Mucosa of descending colon (tissue), 3 donors: ENCODE results near the gene PRKAR1A. TPM values are rescaled to one million over a fixed set of nuclear protein-coding genes. Genes with fewer than 3 reads are reported as not detected.

Experiments
- ATAC-seq: fragments of 200-7000 bp; cut with Tn5 transposase; one replicate; pipeline ENCODE4 v1.9.1; 2020; ENCODE audit warnings: mild to moderate bottlenecking, moderate library complexity
- DNase-seq, 3 donors: peaks; one replicate each; pipeline ENCODE4 v3.0.0-alpha.2; 2020
- H3K36me3 ChIP-seq: fragments of 200-600 bp; one replicate; pipeline ENCODE4 v1.8.0; 2021; ENCODE audit warnings: low read depth, mild to moderate bottlenecking
- H3K4me1 ChIP-seq: fragments of 200-600 bp; one replicate; pipeline ENCODE4 v1.8.0; 2021; ENCODE audit warnings: low read depth, mild to moderate bottlenecking
- H3K4me3 ChIP-seq: fragments of 200-600 bp; one replicate; pipeline ENCODE4 v1.8.0; 2021; ENCODE audit warnings: mild to moderate bottlenecking
- H3K9me3 ChIP-seq: fragments of 200-600 bp; one replicate; pipeline ENCODE4 v1.8.0; 2021; ENCODE audit warnings: mild to moderate bottlenecking
- intact Hi-C, 2 donors: fragments of 100-400 bp; cut with DNase I in 1 of 2; cut with micrococcal nuclease in 1 of 2; formaldehyde crosslinking; loops; one replicate each; pipeline versions ENCODE4 v1.11.0 to v1.11.1; 2022; cut with DNase I, micrococcal nuclease
- total RNA-seq, 3 donors: library from RNA; stranded (reverse); fragmentation: NEBNext Ultra II Directional in 2 of 3; extraction: Animal tissue kit (Norgen Biotek cat#: 25700) in 2 of 3; gene quantifications; one replicate each; pipeline versions ENCODE4 v1.2.1 to v1.2.4, GENCODE V29; 2021 to 2023
- TF ChIP-seq, protein P1 (sequence below): fragments of 200-600 bp; IDR thresholded peaks from one replicate; pipeline ENCODE4 v1.8.0; 2022; ENCODE audit warnings: antibody characterized with exemption, mild to moderate bottlenecking
- donor health status: DM: no; HTN: no; CAD: no; lungs with moderate emphysema.
- donor health status: DM: no; HTN: no; CAD: no.
- donor health status: DM: no; HTN: yes; CAD: no.

The PRKAR1A gene
- total RNA-seq, 3 donors from 2014 or later: 132 to 238 (median 147) TPM

DNA sequence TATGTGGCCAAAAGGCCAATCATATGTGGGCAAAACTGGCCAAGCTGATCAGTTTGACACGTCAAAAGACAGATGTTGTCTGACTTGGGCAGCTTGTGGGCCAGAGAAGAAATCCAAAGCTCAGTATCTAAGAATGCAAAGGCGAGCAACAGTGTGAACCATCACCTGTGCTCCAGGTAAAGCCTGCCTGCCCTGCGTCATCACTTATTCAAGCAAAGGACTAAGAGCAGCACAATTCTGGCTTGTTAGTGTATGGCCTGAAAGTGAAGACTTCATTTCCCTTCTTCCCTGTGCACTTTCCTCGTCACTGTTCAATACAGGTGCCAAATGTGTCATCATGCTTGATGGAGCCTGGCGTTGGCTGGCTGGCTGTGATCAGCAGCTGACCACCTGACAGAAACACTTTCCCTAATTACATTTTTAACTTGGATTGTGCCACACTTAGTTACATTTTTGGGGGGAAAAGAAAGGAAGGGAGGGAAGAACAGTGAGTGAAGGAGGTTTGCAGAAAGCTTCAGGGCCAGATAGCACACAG, 84.2 kb downstream of the PRKAR1A start:
- ATAC-seq: no peak

DNA sequence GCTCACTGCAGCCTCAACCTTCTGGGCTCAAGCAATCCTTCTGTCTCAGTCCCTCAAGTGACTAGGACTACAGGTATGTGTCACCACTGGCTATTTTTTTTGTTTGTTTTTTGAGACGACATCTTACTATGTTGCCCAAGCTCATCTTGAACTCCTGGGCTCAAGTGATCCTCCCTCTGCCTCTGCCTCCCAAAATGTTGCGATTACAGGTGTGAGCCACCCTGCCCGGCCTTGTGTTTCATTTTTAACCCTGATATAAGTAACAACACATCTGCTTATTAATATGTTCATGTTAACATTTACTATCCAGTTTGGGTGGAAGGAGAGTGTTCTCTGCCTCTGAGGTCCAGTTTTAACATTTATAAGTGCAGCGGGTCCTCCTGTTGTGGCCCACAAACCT, 85.8 kb downstream of the PRKAR1A start:
- TF ChIP-seq, protein P1, sequence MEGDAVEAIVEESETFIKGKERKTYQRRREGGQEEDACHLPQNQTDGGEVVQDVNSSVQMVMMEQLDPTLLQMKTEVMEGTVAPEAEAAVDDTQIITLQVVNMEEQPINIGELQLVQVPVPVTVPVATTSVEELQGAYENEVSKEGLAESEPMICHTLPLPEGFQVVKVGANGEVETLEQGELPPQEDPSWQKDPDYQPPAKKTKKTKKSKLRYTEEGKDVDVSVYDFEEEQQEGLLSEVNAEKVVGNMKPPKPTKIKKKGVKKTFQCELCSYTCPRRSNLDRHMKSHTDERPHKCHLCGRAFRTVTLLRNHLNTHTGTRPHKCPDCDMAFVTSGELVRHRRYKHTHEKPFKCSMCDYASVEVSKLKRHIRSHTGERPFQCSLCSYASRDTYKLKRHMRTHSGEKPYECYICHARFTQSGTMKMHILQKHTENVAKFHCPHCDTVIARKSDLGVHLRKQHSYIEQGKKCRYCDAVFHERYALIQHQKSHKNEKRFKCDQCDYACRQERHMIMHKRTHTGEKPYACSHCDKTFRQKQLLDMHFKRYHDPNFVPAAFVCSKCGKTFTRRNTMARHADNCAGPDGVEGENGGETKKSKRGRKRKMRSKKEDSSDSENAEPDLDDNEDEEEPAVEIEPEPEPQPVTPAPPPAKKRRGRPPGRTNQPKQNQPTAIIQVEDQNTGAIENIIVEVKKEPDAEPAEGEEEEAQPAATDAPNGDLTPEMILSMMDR: no peak
- no peaks in the 10 kb centered on the region for H3K9me3 ChIP-seq
- intact Hi-C loops: no loop called here
- DNase-seq (no peak), ATAC-seq (no peak)
- H3K4me3 ChIP-seq: no peak overlapping the region
- no peaks in the 10 kb centered on the region for H3K36me3 ChIP-seq
- H3K4me1 ChIP-seq: peaks cover 17% of the 10 kb centered on the region

More for the DNA sequence above, 84.2 kb downstream of the PRKAR1A start:
- Histone ChIP-seq H3K4me1 (peaks cover 15% of the 10 kb centered on the region), H3K9me3 (no peaks in the 10 kb centered on the region), H3K36me3 (no peaks in the 10 kb centered on the region), H3K4me3 (no peak overlapping the region)
- intact Hi-C loops: no loop called here
- no peak for DNase-seq
- TF ChIP-seq, protein P1: no peak

DNA sequence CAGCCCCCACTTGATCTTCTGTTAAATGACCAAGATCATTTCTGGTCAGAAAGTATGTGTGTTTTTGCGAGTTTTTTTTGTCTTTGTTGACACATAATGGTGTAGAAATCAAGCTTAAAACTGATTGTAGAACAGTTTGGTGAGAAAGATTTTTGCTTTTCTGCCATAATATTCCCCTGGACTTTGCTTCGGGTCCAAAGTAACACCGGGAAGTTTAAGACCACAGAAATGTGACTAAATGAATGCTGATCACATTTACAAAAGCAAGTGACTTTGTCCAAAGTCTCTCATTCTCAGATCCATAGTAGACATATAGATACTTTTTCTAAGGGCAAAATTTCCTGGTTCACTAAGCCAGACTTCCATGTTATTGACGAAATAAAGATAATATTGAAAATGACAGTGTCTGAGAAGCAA, 86.3 kb downstream of the PRKAR1A start:
- no peak for DNase-seq
- no peak for ATAC-seq
- Histone ChIP-seq H3K9me3 (no peaks in the 10 kb centered on the region), H3K4me1 (peaks cover 17% of the 10 kb centered on the region), H3K36me3 (no peaks in the 10 kb centered on the region), H3K4me3 (no peak overlapping the region)
- TF ChIP-seq, protein P1: no peak
- intact Hi-C loops: no loop called here

DNA sequence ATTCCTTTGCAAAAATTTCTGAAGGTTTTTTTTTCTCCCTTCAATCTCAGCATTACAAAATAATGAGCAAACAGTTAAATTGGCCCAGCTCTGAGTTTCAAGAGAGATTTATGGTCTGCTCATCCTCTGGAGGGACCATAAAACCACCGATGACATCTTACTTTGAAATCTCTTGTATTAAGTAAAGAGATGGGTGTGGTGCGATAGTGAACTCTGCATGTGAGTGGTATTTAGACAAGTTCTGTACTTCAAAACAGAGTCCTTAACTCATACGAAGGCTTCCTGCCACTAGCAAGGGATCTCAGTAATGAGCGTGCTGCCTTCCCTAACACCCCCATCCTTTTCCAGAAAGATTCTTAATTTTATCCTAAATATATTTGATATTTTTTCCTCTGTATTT, 86.9 kb downstream of the PRKAR1A start:
- Histone ChIP-seq H3K4me3 (no peak overlapping the region), H3K4me1 (peaks cover 17% of the 10 kb centered on the region), H3K9me3 (no peaks in the 10 kb centered on the region), H3K36me3 (no peaks in the 10 kb centered on the region)
- TF ChIP-seq, protein P1: no peak
- DNase-seq: no peak
- ATAC-seq: peak; percentile 9
- intact Hi-C loops: no loop called here

DNA sequence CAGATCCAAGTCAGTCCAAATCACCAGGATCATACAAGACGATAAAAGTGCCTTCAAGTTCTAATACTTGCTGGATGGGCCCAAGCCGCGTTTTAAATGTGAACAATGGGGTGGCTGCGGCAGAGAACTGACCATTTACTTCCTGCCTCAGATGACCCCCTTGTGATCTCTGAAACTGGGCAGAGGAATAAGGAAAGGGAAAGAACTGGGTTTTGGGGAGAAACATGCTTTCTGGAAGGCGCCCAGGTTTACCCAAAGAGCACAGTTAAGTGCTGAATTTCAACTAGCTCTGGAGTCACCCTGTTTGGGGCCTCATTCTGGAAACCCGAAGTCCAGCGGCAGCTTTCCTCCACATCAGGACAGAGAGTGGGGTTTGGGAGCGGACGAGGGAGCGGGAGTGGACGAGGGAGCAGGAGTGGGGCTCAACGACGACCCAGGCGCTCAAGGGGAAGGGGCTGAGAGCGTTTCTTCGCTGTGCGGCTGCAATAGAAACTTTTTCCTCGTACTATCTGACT, 87.4 kb downstream of the PRKAR1A start:
- Histone ChIP-seq H3K9me3 (no peaks in the 10 kb centered on the region), H3K36me3 (no peaks in the 10 kb centered on the region), H3K4me3 (no peak overlapping the region), H3K4me1 (peaks cover 17% of the 10 kb centered on the region)
- intact Hi-C loops: no loop called here
- no peak for DNase-seq
- no peak for ATAC-seq
- TF ChIP-seq, protein P1: no peak
